HepG2 (cell line): ENCODE measurements around the gene TTLL11. TPM values are rescaled to one million over a fixed set of nuclear protein-coding genes. Genes with fewer than 3 reads are reported as not detected.

Source experiments
- AHR ChIP-seq: IDR thresholded peaks from 2 replicates; pipeline ENCODE4 v1.6.1; 2018; ENCODE audit warnings: missing genetic modification reagents, missing compliant biosample characterization
- CSRNP2 ChIP-seq: sonication (generic); formaldehyde crosslinking; conservative IDR thresholded peaks from 2 replicates; pipeline ENCODE4 v1.8.0; 2022; ENCODE audit warnings: low read depth, missing genetic modification reagents
- HOXA3 ChIP-seq: sonication (generic); formaldehyde crosslinking; IDR thresholded peaks from 2 replicates; pipeline ENCODE4 v1.5.0; 2020; ENCODE audit warnings: missing genetic modification reagents
- MAF1 ChIP-seq: sonication (generic); formaldehyde crosslinking; IDR thresholded peaks from 2 replicates; pipeline ENCODE4 v1.5.0; 2020; ENCODE audit warnings: missing genetic modification reagents, borderline replicate concordance
- MED1 ChIP-seq: sonication (generic); formaldehyde crosslinking; IDR thresholded peaks from 2 replicates; pipeline ENCODE4 v1.4.0; 2020; ENCODE audit warnings: missing genetic modification reagents
- MYC ChIP-seq: sonication (generic); formaldehyde crosslinking; IDR thresholded peaks from 2 replicates; pipeline ENCODE4 v1.9.0; 2021; ENCODE audit warnings: missing genetic modification reagents, borderline replicate concordance
- POLR2G ChIP-seq: fragments of 200-400 bp; formaldehyde crosslinking; IDR thresholded peaks from 2 replicates; pipeline ENCODE4 v1.6.1; 2018; ENCODE audit warnings: mild to moderate bottlenecking, low read depth, low read length, moderate library complexity
- PPARG ChIP-seq: conservative IDR thresholded peaks from 2 replicates; pipeline ENCODE4 v1.6.1; 2016; ENCODE audit warnings: missing biosample characterization, missing genetic modification reagents
- RFX1 ChIP-seq: fragments of 450-650 bp; IDR thresholded peaks from 2 replicates; pipeline ENCODE4 v1.6.1; 2017
- SIX1 ChIP-seq: sonication (generic); formaldehyde crosslinking; IDR thresholded peaks from 2 replicates; pipeline ENCODE4 v1.4.0; 2020; ENCODE audit warnings: missing genetic modification reagents, borderline replicate concordance
- SOX5 ChIP-seq: IDR thresholded peaks from 2 replicates; pipeline ENCODE4 v1.6.1; 2016; ENCODE audit warnings: borderline replicate concordance
- SSRP1 ChIP-seq: IDR thresholded peaks from 2 replicates; pipeline ENCODE4 v1.6.1; 2016; ENCODE audit warnings: control low read depth
- SUZ12 ChIP-seq: fragments of 150-350 bp; IDR thresholded peaks from 2 replicates; pipeline ENCODE4 v1.6.1; 2014; ENCODE audit warnings: low read depth, low read length
- THYN1 ChIP-seq: sonication (generic); formaldehyde crosslinking; IDR thresholded peaks from 2 replicates; pipeline ENCODE4 v1.8.1; 2023; ENCODE audit warnings: low read depth, mild to moderate bottlenecking, moderate library complexity, missing genetic modification reagents, borderline replicate concordance
- ZBTB25 ChIP-seq: IDR thresholded peaks from 2 replicates; pipeline ENCODE4 v1.6.1; 2018; ENCODE audit warnings: missing genetic modification reagents
- ZBTB37 ChIP-seq: sonication (generic); formaldehyde crosslinking; IDR thresholded peaks from 2 replicates; pipeline ENCODE4 v1.4.0; 2020; ENCODE audit warnings: mild to moderate bottlenecking, missing genetic modification reagents
- ZNF577 ChIP-seq: sonication (generic); formaldehyde crosslinking; IDR thresholded peaks from 2 replicates; pipeline ENCODE4 v1.4.0; 2020; ENCODE audit warnings: mild to moderate bottlenecking, low read depth, missing genetic modification reagents, borderline replicate concordance
- ZNF713 ChIP-seq: sonication (generic); formaldehyde crosslinking; IDR thresholded peaks from 2 replicates; pipeline ENCODE4 v1.4.0; 2020; ENCODE audit warnings: mild to moderate bottlenecking, missing genetic modification reagents
- ZNF775 ChIP-seq: sonication (generic); formaldehyde crosslinking; IDR thresholded peaks from 2 replicates; pipeline ENCODE4 v1.4.0; 2020; ENCODE audit warnings: missing genetic modification reagents, mild to moderate bottlenecking, moderate library complexity, borderline replicate concordance
- ZNF83 ChIP-seq: sonication (generic); formaldehyde crosslinking; IDR thresholded peaks from 2 replicates; pipeline ENCODE4 v1.4.0; 2020; ENCODE audit warnings: missing genetic modification reagents, mild to moderate bottlenecking, borderline replicate concordance
- ZZZ3 ChIP-seq: sonication (generic); formaldehyde crosslinking; IDR thresholded peaks from 2 replicates; pipeline ENCODE4 v1.4.0; 2020; ENCODE audit warnings: missing genetic modification reagents, mild to moderate bottlenecking, borderline replicate concordance
- polyA plus RNA-seq, 8 experiments: library from polyadenylated mRNA; depleted of rRNA in 3 of 8; stranded (reverse) in 7 of 8; unstranded in 1 of 8; fragments of >200 nt; fragmentation: Illumina TruSeq in 4 of 8; extraction: Trizol in 4 of 8; gene quantifications; 2 replicates each; pipeline versions ENCODE4 v1.2.1 to v1.2.3, GENCODE V29; 2011 to 2016; ENCODE audit warnings: low read depth in 4 of 8, missing spikeins in 1 of 8, mixed read lengths in 1 of 8; ENCODE audit not compliant: insufficient read depth in 1 of 8
- total RNA-seq, 5 experiments: library from RNA; depleted of rRNA; stranded (reverse); fragments of >200 nt; fragmentation: Illumina TruSeq; extraction: Trizol; gene quantifications; 2 replicates each; pipeline ENCODE4 v1.2.3, GENCODE V29; 2016; ENCODE audit warnings: low read depth in 1 of 5
- TF ChIP-seq, protein P1 (sequence below): IDR thresholded peaks from 2 replicates; pipeline ENCODE4 v1.6.1; 2016; ENCODE audit warnings: missing biosample characterization, missing genetic modification reagents, low read depth

The TTLL11 gene
- total and polyA plus RNA-seq, 2 of the 13 experiments (the other 11 are each of a cell fraction or from before 2014, with no cell fraction given): 4.5 to 5.2 TPM

- TF ChIP-seq ZNF577 (CRISPR knock-in tag) (no peak), ZZZ3 (CRISPR knock-in tag) (no peak), ZBTB37 (CRISPR knock-in tag) (no peak), POLR2G (peak; percentile 52; the same call in 1 of the 2 replicates), SUZ12 (no peak), CSRNP2 (CRISPR knock-in tag) (no peak), RFX1 (peak; percentile 28; the same call in 1 of the 2 replicates), HOXA3 (CRISPR knock-in tag) (peak; percentile 100), MAF1 (CRISPR knock-in tag) (0 out of 2 replicates have a peak, but pooled peaks have one; percentile 31), THYN1 (CRISPR knock-in tag) (no peak), SSRP1 (CRISPR knock-in tag) (no peak), ZBTB25 (peak; percentile 81; the same call in 1 of the 2 replicates), ZNF83 (CRISPR knock-in tag) (no peak), ZNF713 (CRISPR knock-in tag) (no peak), SOX5 (CRISPR knock-in tag) (0 out of 2 replicates have a peak, but pooled peaks have one; percentile 29), SIX1 (no peak), MYC (CRISPR knock-in tag) (peak; percentile 81), AHR (0 out of 2 replicates have a peak, but pooled peaks have one; percentile 61), ZNF775 (CRISPR knock-in tag) (no peak), PPARG (CRISPR knock-in tag) (no peak), MED1 (CRISPR knock-in tag) (peak; percentile 66)
- TF ChIP-seq, protein P1, sequence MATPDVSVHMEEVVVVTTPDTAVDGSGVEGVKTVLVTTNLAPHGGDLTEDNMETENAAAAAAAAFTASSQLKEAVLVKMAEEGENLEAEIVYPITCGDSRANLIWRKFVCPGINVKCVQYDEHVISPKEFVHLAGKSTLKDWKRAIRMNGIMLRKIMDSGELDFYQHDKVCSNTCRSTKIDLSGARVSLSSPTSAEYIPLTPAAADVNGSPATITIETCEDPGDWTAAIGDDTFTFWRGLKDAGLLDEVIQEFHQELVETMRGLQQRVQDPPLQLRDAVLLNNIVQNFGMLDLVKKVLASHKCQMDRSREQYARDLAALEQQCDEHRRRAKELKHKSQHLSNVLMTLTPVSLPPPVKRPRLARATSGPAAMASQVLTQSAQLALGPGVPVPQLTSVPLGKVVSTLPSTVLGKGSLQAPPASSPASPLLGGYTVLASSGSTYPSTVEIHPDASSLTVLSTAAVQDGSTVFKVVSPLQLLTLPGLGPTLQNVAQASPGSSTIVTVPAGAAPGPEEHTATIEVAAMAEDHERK (CRISPR knock-in tag): no peak
Measured at GRCh38 chr9:122092611-122093506, at the start of gene TTLL11 (continued).
